HG02885 (cell line): ENCODE measurements around the gene CIAO2A.

Experiments
- ATAC-seq: cut with Tn5 transposase; IDR thresholded peaks from one replicate; pipeline ENCODE4 v1.9.1; 2021; ENCODE audit warnings: mild to moderate bottlenecking; ENCODE audit not compliant: unreplicated experiment, poor library complexity

CIAO2A gene

DNA sequence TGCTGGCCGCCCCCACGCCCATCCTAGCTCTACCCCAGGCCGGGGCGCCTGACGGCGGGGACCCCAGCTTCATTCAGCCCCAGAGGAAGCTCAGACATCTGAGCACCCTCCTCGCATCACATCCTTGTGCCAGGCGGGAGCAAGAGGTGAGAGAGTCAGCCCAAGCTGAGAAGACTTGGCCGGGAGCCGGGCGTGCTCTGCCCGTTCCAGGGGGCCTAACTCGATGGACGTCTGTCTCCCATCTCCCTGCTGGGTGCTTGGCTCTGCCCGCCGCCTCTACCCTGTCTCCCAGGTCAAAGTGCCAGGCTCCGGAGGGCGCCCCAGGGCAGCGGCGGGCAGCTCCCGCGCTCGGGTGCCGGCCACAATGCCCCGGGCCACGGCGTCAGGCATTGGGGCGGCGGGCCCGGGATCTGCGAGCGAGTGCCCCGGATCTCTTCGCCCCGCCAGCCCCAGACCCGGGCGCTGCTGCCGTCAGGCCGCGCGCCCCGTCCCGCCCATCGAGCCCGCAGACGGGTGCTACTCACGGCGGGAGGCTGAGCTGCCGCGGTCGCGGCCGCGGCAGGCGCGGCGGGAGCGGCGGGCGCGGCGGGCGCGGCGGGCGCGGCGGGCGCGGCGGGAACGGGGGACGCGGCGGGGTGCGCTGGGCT, 47.7 kb downstream of the CIAO2A start:
- peak; percentile 41 for ATAC-seq

DNA sequence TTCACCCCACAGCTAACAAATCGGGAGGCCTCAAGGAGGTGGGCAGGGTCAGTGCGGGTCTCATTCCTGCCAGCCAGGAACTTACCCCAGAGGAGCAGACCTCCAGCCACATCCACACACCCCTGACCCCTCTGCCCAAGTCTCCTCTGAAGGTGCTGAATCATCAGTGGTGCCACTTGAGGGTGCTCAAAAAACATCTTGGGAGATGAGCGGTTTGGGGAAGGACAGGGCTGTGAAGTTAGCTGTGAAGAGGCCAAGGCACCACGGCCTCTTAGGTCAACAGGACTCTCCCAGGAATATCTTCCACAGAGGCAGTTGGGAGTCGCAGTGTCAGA, 48.6 kb downstream of the CIAO2A start:
- no peak for ATAC-seq

DNA sequence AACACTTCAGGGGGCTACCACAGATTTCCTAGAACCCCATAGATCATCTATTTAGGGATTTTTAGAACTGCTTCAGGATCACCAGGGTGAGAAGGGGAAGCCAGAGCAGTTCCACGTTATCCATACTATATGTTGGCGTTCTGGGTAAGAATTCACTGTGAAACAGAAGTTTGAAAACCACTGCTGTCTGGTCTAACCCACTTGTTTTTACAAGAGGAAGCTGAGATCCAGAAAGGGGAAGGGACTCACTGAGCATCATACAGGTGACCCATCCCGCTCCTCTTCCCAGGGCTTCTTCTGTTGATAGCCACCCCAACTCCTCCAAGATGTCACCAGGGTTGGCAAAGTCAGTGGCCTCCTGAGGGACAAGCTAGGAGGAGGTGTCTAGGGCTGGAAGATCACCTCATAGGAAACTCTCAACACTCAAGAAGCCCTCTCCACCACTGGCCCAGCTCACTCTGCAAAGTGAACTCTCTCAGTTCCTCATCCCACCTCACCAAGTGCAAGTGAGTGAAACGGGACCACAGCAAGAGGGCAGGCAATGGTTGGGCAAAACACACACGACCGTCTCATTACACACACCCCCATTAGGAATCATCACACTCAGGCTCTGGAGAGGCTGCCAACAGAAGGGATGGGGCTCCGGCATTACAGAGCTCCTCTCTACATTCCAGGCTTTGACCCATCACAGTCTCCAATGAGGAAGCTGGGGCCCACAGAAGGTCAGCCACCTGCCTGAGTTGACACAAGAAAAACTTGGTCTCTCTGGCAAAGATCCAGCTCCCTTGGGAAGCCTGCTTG, 49.1 kb downstream of the CIAO2A start:
- peak; percentile 54 for ATAC-seq

DNA sequence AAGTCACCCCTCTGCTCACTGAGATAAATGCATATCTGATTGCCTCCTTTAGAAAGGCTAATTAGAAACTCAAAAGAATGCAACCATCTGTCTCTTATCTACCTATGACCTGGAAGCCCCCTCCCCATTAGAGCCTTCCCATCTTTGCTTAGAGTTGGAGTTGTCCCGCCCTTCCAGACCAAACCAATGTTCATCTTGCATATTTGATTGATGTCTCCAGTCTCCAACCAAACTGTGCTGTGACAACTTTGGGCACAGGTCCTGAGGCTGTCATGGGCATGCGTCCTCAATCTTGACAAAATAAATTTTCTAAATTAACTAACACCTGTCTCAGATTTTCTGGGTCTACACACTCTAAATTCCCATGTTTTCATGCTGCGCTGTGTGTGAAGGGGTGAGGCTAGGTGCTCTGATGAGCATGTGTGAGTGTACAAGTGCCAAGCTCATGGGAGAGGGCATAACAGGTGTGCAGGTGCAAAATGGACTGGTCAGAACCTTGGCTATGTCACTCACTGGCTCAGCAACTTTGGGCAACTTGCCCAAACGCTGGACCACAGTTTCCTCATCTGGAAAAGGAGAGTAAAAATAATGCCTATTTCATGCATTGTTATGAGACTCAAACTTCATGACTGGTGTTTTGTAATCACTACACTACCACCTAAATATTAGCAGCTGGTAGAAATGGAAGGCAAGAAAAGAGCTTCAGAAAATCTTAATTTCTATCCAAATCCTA, 54.6 kb downstream of the CIAO2A start:
- no peak for ATAC-seq

DNA sequence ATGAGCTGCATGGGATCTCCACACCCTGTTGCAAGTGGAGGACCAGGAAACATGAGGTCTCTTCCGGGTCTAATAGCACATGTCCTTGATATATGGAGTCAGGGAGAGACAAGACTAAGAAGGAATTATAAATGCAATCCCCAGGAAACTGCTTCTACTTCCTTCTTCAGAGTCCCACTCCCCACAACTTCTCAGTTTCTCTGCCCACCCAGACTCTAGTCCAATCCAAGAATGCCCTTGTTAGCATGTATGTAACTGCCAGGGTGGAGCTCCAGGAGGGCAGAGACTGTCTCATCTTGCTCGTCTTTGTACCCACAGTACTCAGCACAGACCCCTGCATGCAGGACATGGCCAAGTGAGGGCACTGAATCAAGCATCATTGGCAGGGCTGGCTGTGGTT, 55.7 kb downstream of the CIAO2A start:
- ATAC-seq, result no peak

DNA sequence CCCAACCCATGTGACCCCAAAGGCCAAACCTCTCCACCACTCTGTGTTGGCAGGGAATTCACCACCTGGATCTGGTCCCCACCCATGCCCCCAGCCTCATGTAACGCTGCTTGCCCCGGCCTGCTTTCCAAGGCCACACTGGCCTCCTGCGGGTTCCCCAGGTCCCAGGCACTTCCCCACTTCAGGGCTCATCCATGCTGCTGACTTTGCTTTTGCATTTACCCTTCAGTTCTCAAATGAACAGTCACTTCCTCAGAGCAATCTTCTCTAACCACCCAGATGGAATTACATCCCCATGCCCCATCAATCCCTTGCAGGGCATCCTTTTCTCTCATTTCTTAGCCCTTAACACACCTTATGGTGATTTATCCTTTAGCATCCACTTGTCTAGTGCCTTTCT, 56.5 kb downstream of the CIAO2A start:
- ATAC-seq, result no peak

DNA sequence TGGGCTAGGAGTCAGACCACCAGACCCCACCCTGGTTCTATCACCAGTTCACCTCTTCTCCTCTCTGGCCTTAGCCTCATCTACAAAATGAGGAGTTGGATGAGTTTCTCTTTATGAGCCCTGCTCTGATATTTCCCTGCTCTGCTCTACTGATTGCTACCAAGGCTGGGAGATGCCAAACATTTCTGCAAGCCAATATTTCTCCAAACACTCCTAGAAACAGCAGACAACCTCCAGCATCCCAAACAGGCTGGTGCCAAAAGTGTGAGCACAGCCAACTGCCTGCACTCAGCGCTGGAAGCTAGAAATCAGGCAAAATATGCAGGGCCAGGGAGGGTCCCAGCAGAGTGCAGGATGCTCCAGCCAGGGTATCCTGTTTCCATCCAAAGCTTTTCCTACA, 58.1 kb downstream of the CIAO2A start:
- ATAC-seq, result no peak

DNA sequence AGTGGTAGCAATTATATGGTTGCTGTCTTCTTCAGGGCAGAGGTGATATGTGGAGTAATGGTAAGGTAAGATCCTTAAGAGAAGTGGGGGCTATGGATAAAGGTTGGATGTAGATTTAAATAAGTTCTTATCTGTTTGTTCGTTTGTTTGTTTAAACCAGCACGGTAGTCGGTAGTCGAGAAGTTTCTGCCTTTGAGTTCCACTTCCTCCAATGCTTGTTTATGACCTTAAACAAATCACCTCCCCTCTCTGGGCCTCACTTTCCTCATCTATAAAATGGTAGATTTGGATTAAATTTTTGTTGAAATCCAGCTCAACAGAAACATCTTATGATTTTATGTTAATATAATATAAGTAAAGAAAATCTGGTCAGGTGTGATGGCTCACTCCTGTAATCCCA, 59.1 kb downstream of the CIAO2A start:
- ATAC-seq, result no peak

DNA sequence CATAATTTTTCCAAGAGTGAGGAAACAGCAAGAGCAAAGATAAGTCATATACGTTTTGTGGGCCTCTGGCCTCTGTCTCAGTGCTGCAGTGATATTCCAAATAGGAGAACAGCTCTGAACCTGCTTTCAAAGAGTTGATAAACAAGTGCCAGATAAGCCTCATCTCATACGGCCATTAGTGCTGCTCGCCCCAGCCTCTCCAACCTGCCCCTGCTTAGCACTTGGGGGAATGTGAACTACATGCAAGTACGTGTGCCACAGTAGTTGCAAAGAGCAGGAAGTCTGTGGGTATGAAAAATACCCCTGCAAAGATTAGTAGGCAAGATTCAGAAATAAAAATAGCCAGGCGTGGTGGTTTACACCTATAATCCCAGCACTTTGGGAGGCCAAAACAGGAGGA, 61.3 kb downstream of the CIAO2A start:
- ATAC-seq, result no peak

DNA sequence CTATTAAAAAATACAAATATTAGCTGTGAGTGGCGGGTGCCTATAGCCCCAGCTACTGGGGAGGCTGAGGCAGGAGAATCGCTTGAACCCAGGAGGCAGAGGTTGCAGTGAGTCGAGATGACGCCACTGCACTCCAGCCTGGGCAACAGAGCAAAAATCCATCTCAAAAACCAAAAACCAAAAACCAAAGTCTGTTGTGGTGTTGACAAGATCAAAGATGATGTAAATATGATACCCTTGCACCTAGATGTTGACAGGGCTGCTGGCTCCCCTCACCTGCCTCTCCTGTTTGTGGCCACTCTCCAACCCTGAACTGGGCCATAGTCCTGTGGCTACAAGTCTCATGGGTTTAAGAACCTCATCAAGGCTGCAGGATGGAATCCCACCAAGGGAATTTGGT, 63.5 kb downstream of the CIAO2A start:
- ATAC-seq, result no peak

DNA sequence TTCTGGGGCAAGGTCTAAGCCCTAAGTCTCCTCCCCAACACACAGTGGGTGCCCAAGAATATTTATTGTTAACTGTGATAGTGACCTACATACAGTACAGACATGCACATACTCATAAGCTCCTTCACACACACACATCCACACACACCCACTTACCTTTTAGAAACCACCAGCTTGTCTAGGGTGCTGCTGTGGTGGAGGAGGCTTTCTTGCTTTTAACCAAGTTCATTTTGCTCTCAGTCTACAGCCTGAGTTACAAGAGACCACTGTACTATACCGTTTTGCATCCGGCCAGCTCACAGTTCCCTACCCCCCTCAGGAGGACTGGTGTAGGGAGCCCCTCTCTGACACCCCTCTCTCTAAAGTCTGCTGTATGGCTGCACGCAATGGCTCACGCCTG, 64.0 kb downstream of the CIAO2A start:
- no peak for ATAC-seq

DNA sequence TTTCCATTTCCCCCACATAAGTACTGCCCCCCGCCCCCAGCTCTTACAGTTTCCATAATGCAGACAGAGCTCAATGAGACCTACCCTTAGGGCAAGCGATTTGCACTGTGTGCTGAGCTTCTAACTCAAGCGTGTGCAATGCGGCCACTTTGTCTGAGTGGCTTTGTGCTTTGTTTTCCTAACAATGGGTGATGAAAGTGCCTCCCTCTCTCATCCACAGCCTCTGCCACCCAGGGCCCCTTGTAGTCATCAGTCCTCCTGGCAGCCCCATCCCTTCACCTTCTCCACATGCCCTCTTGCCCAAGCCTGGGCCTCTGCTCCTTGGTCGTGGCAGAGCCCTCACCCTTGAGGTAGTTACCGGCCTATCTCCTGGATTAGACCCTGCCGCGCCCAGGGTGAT, 64.5 kb downstream of the CIAO2A start:
- no peak for ATAC-seq

DNA sequence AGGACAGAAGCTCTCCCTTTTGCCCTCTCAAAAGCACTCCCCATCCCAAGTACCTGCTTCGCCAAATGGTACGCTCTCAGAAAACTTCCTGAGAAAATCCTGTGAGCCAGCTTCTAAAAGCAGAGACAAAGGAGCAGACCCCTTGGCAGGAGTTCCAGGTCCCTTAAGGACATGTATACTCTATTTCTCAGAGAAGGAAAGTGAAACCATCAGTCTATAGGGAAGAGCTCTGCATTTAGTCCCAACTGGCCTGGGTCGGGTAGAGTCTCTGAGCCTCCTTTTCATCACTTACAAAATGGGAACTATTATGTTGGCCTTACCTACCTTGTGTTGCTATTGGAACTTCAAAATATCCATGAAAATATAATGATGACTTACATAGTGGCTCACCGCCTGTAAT, 67.0 kb downstream of the CIAO2A start:
- ATAC-seq, result no peak

DNA sequence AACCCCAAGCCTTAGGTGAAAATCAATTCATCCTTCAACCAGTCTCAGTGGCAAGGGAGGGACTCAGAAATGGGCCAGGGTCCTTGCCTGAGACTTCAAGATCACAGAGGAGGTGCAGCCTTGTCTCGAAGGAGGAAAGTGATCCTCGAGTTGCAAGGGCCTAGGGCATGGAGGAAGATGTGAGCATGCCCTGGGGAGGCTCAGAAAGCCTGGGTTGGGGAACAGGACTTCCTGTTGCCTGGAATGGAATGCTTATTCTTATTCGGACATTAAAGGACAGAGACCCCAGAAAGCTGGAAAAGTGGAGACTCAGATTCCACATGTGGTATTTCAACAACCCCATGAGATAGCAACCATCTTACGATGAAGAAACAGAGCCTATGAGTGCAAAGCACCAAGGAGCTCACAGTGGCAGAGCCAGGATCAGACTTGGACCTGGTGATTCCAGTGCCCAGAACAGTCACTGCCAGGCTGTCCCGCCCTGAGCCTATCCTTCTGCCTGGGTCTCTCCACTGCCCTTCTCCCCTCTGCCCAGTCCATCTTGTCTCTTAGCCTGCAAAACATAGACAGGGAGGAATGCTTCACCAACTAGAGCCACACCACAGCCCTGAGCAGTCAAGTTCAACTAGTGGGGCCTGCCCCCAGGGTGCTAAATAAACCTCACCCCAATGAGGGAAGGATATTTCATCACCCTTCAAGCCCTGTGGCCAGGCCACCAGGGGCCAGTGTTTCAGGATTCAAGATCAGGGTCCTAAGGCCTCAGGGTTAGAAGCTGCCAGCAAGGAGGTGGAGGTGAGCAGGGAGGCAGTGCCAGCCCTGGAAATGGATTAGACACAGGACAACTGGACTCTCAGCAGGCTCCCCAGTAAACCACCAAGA, 69.2 kb downstream of the CIAO2A start:
- ATAC-seq, result no peak

DNA sequence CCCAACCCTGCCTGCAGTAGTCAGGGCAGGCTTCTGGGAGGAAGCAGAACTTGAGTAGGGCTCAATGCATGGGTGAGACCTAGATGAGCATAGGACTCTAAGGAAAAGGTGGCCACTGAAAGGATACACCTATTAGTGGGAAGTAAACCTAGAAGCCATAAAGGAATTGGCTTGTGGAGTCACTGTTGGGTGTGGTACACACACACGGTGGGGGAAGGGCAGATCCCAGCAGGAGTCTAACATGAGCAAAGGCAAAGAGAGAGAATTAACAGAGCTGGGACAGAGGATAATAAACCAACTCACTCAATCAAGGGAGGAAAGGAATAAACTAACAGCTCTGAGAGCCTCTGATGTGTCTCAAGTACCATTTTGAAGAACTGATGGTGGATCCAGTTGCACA, 70.4 kb downstream of the CIAO2A start:
- ATAC-seq, result no peak

DNA sequence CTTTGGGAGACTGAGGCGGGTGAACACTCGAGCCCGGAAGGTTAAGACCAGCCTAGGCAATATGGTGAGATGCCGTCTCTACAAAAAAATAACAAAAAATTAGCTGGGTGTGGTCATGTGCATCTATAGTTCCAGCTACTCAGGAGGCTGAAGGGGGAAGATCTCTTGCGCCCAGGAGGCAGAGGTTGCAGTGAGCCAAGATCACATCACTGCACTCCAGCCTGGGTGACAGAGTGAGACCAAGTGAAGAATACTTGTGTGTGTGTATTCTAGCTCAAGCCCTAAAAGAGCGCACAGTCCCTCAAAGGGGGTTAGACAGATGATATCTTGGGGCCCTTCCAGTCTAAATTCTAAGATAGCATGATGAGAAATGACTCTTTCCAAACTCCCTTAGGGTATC, 71.1 kb downstream of the CIAO2A start:
- no peak for ATAC-seq
